DMS 273 (cell line): ENCODE data around the gene KCNA10.

ENCODE experiments used
- DNase-seq: peaks from one replicate; lab custom pipeline; 2025; ENCODE audit not compliant: unreplicated experiment; lab: John Stamatoyannopoulos, UW

KCNA10 gene

DNA sequence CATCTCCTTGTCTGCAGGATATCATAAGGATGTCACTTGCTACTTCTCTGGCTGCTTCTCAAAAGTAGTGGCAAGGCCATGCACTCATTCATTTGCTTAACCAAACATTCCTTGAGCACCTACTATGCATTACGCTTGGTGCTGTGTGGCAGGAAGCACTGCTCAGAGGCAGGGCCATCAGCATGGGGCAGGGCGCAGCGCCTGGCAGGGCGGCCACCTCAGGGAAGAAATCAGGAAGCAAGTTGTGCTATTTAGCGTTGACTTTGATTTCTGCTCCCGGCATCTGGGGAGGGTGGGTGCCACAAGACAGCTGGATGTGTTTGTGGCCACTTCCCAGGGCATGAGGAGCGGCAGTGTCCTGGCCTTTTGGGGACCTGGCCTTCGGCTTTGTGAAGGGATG, 40.1 kb downstream of the KCNA10 start:
- DNase-seq, result no peak

DNA sequence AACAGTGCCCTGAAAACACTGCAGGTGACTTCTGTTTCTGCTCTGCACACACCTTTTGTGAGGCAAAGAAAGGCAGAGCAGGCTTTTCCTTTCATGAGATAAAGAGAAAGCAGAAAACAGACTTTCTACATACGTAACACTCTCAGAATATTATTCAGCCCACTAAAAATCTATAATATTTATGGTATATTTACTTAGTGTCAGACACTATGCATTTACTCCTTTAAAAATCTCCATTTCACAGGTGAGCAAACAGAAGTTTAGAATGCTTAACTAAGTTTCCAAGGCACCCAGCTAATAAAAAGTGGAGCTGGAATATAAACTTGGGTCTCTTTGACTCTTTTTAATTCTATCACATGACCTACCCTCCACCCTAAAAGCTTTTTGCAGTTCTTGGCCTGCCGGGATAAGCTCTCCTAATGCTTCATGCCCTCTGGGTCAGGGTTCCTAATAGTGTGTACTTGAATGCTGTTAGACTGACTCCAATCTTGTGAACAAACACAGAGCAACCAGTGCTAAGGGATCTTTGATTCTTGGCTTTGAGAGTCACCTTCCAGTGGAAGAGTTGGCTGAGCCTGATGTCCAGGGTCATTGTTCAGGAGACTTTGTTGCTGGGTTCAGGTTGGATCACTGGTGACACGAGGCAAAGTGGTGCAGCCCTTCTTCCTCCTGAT, 40.9 kb downstream of the KCNA10 start:
- no peak for DNase-seq

DNA sequence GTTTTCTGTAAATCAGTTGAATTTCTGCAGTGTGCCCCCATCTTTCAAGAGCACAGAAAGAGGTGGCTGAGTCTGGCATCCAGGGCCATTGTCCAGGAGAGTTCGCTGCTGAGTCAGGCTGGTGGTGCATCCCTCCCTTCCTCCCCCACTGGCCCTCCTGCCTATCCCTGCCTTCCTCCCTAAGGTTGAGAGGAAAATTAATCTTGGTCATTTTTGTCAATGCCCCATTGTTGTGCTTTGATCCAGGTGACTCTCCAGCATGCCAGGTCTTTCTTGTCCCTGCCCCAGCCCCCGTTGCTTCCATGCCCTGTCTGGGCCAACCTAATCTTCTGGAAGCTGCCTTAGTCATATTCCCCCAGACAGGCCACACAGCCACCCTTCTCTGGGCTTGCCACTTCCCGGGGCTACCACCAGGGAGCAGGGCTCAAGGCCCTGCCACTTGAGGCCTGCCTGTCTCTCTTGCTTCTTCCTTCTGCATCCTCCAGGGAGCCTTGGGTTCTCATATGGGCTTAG, 41.5 kb downstream of the KCNA10 start:
- DNase-seq, result peak; percentile 12

DNA sequence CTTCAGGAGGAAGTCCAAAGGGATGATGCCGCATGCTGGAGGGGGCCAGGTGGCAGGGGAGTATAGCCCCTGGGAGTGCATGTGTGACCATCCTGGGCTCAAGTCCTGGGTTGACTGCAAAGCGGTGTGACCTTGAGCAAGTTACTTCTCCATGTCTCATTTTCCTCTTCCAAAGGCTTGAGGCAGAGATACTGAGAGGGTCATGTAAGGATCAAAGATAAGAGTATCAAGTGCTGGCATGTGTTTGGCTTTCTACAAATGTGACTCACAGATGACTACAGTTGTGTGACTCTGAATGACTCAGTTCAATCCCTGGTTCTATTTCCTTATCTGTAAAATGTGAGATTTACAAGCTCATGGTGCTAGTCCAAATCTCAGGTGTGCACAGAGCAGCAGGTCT, 41.9 kb downstream of the KCNA10 start:
- no peak for DNase-seq

DNA sequence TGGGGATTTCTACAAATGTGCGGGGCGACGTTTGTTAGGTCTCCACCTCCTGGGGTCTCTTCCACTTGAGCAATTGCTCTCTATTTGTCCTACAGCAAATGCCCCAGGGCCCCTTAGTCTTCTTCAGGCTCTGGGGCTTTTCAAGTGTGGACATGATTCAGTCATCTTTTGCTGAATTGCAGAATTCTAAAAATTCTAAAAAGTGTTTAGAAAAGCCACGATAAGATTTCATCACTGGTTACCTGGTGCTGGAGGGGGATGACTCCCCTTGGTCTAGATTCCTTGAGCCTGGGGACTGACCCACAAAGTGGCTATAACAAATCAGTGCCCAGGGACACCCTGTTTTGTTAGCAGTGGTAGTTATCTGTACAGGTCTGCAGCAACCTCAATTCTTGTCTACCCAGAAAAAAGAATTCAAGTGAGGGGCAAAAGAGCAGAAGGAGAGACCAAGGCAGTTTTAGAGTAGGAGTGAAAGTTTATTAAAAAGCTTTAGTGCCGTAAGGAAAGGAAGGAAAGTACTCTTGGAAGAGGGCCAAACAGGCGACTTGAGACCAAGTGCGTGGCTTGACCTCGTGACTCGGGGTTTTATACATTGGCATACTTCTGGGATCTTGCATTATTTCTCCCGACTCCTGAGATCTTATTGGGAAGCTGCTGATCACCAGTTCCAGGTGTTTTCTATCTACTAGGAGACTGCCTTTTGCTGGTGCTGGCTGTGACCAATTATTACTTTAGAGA, 42.8 kb downstream of the KCNA10 start:
- DNase-seq, result no peak

DNA sequence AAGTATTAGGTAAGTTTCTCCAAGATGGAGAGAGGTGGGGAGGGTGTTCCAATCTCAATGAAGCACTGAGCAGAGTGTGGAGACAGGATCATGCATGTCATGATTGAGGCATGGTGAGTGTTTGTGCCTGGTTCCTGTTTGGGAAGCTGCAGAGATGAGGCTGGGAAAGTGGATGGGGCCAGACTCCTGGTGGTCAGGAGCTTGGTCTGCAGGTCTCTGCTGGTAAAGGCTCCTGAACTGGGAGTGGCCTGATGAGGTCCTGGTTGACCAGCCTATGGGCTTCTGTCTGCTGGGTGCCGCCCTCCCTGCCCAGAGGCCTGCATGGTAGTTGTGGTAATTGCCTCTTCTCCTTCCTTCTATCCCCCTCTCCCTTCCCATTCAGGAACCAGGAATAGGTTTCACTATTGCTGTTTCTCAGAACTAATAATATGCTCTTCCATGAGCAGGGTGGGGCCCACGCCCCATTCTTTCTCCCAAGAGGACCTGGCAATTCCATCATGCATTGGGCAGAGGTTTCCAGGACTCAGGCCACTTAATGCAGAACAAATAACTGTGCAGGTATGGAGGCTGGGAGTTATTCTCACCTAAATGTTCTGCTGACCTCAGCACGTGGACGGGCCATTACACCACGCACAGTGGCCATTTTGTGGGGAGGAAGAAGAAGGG, 43.5 kb downstream of the KCNA10 start:
- no peak for DNase-seq

DNA sequence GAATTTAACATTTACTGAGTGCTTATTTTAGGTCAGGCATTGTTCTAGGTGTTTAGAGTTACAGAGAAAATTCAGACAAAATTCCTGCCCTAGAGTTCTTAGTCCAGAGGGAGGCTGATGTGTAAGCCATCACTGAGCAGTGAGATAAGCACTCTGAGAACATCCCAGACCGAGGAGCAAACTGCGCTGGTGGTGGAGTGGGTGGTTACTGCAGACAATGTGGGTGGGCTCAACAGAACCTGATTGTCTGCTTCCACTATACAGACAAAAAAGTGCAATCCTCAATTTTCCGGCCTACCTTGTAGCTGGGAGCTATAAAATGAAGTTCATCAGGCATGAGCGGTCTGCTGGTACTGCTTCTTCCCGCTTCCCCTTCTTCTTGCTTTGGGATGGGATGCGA, 44.5 kb downstream of the KCNA10 start:
- no peak for DNase-seq

DNA sequence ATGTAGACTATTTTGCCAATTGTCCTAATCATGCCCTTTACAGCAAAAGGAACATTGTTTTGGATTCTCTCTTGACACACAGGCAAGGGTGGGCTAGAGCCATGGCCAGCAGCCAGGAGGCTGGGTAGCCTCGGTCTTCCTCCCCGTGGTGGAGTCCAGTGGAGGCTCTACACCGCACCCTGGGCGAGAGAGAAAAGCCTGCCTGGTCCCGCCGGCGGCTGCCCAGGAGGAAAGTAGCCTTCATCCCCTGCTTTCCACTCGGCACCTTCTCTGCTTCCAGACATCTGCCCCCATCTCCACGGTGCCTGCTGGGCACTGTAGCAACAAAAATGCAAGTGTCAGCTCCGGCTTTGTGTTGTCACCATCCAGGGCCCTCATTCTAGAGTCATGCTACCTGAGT, 46.4 kb downstream of the KCNA10 start:
- DNase-seq, result no peak

DNA sequence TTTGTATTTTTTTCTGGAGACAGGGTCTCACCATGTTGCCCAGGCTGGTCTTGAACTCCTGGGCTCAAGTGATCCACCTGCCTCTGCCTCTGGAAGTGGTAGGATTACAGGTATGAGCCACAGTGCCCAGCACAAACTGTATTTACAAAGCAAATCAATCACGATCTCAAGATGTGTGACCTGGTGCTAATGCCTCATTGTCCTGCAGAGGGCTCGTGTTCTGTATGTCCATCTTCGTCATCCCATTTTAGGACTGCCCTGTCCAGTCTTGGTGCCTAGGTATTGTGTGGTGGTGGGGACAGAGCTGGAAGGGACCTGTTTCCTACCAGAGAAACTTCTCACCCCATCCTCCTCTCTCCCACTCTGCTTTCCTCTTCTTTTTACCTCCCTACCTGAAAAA, 47.8 kb downstream of the KCNA10 start:
- DNase-seq, result no peak
